Fibroblast of skin of abdomen (primary cell): ENCODE data around the gene KDM4F.

Experiments used
- DNase-seq: peaks from one replicate; pipeline ENCODE4 v3.0.0-alpha.2; 2013

KDM4F gene

GRCh38 chr11:95092549-95093324, 43.5 kb downstream of the KDM4F start:
- DNase-seq: peak; percentile 49

GRCh38 chr11:95093548-95093947, 44.3 kb downstream of the KDM4F start:
- no peak for DNase-seq

- DNase-seq: peak; percentile 68
Observed at GRCh38 chr11:95095858-95096587, 46.8 kb downstream of the KDM4F start.

DNA sequence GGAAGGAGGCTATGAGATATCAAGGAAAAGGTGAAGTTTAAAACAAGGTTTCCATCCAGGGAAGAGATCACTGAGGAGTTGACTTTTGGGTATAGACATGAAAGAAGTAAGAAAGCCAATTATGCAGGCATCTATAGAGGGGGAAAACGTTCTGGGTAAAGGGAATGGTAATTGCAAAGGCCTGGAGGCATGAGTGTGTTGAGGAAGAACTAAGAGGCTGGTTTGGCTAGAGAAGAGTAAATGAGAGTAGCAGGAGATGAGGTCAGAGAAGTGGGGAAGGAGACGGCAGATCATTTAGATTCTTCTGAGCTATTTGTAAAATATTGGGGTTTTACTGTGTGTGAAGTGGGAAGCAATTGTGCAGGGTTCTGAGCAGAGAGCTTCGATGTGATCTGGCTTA, 48.0 kb downstream of the KDM4F start:
- no peak for DNase-seq

- DNase-seq: no peak
Observed at GRCh38 chr11:95098826-95099225, 49.6 kb downstream of the KDM4F start.

- no peak for DNase-seq
Observed at GRCh38 chr11:95100191-95100648, 51.0 kb downstream of the KDM4F start.
